H9 (cell line): Measurements from ENCODE around the gene HSD17B12. TPM values are rescaled to one million over a fixed set of nuclear protein-coding genes. Genes with fewer than 3 reads are reported as not detected.

Experiments
- DNase-seq: peaks from one replicate; pipeline ENCODE4 v3.0.0-alpha.2; 2017
- H2AFZ ChIP-seq: one replicate; pipeline ENCODE4 v1.6.1; 2013; ENCODE audit warnings: mild to moderate bottlenecking, low read length, control low read depth, moderate library complexity
- H2AK5ac ChIP-seq: 2 replicates; pipeline ENCODE4 v1.6.1; 2013; ENCODE audit warnings: low read length, control low read depth, mixed read lengths; ENCODE audit not compliant: insufficient read length
- H2BK120ac ChIP-seq: one replicate; pipeline ENCODE4 v1.6.1; 2013; ENCODE audit warnings: low read depth, mild to moderate bottlenecking, low read length, control low read depth, inconsistent platforms; ENCODE audit not compliant: poor library complexity, severe bottlenecking
- H2BK12ac ChIP-seq: 2 replicates; pipeline ENCODE4 v1.6.1; 2013; ENCODE audit warnings: low read length, control low read depth, mixed read lengths, low read depth; ENCODE audit not compliant: insufficient read length
- H2BK15ac ChIP-seq: 2 replicates; pipeline ENCODE4 v1.6.1; 2013; ENCODE audit warnings: low read depth, low read length, control low read depth
- H2BK20ac ChIP-seq: one replicate; pipeline ENCODE4 v1.6.1; 2013; ENCODE audit warnings: low read depth, mild to moderate bottlenecking, low read length, control low read depth, inconsistent platforms; ENCODE audit not compliant: poor library complexity, severe bottlenecking
- H2BK5ac ChIP-seq: 2 replicates; pipeline ENCODE4 v1.6.1; 2013; ENCODE audit warnings: low read length, control low read depth, mixed read lengths; ENCODE audit not compliant: insufficient read length
- H3K14ac ChIP-seq: 2 replicates; pipeline ENCODE4 v1.6.1; 2013; ENCODE audit warnings: low read length, control low read depth; ENCODE audit not compliant: insufficient read depth
- H3K18ac ChIP-seq: 2 replicates; pipeline ENCODE4 v1.6.1; 2013; ENCODE audit warnings: low read depth, mild to moderate bottlenecking, mixed read lengths, low read length, control low read depth; ENCODE audit not compliant: insufficient read length
- H3K23ac ChIP-seq: 2 replicates; pipeline ENCODE4 v1.6.1; 2013; ENCODE audit warnings: low read length, control low read depth, mixed read lengths, low read depth; ENCODE audit not compliant: insufficient read length
- H3K23me2 ChIP-seq: 2 replicates; pipeline ENCODE4 v1.6.1; 2013; ENCODE audit warnings: low read depth, mild to moderate bottlenecking, mixed read lengths, low read length, control low read depth; ENCODE audit not compliant: insufficient read length, poor library complexity, severe bottlenecking
- H3K27ac ChIP-seq: 2 replicates; pipeline ENCODE4 v1.5.1; 2013; ENCODE audit warnings: low read length, control low read depth, mixed read lengths, low read depth; ENCODE audit not compliant: insufficient read length
- H3K27me3 ChIP-seq: 2 replicates; pipeline ENCODE4 v1.6.1; 2013; ENCODE audit warnings: low read length, control low read depth, inconsistent platforms; ENCODE audit not compliant: insufficient read depth
- H3K4ac ChIP-seq: 2 replicates; pipeline ENCODE4 v1.6.1; 2013; ENCODE audit warnings: low read depth, mild to moderate bottlenecking, control low read depth, inconsistent platforms, low read length, moderate library complexity
- H3K4me1 ChIP-seq: 2 replicates; pipeline ENCODE4 v1.6.1; 2013; ENCODE audit warnings: low read length, control low read depth, inconsistent platforms; ENCODE audit not compliant: insufficient read depth
- H3K4me2 ChIP-seq: 2 replicates; pipeline ENCODE4 v1.6.1; 2013; ENCODE audit warnings: low read length, control low read depth, mixed read lengths; ENCODE audit not compliant: insufficient read length, insufficient read depth
- H3K56ac ChIP-seq: 2 replicates; pipeline ENCODE4 v1.6.1; 2013; ENCODE audit warnings: low read depth, mild to moderate bottlenecking, mixed read lengths, low read length, control low read depth; ENCODE audit not compliant: insufficient read length
- H3K79me1 ChIP-seq: 2 replicates; pipeline ENCODE4 v1.6.1; 2013; ENCODE audit warnings: low read depth, mild to moderate bottlenecking, moderate library complexity, low read length, control low read depth, inconsistent platforms; ENCODE audit not compliant: insufficient read depth, poor library complexity, severe bottlenecking
- H3K79me2 ChIP-seq: 2 replicates; pipeline ENCODE4 v1.6.1; 2013; ENCODE audit warnings: low read length, control low read depth, inconsistent platforms; ENCODE audit not compliant: insufficient read depth
- H3K9ac ChIP-seq: 2 replicates; pipeline ENCODE4 v1.6.1; 2013; ENCODE audit warnings: low read length, control low read depth, mixed read lengths; ENCODE audit not compliant: insufficient read length; ENCODE audit errors: extremely low read depth
- H3K9me3 ChIP-seq: one replicate; pipeline ENCODE4 v1.6.1; 2013; ENCODE audit warnings: low read depth, low read length, inconsistent platforms; ENCODE audit not compliant: control insufficient read depth
- H3T11ph ChIP-seq: one replicate; pipeline ENCODE4 v1.6.1; 2013; ENCODE audit warnings: mild to moderate bottlenecking, low read length, control low read depth, inconsistent platforms
- H4K20me1 ChIP-seq: one replicate; pipeline ENCODE4 v1.6.1; 2013; ENCODE audit not compliant: control insufficient read depth, insufficient read length, insufficient read depth
- H4K5ac ChIP-seq: 2 replicates; pipeline ENCODE4 v1.6.1; 2013; ENCODE audit warnings: low read depth, mild to moderate bottlenecking, mixed read lengths, low read length, control low read depth; ENCODE audit not compliant: insufficient read length
- H4K8ac ChIP-seq: replicated peaks from 2 replicates; pipeline ENCODE4 v1.6.1; 2013; ENCODE audit warnings: low read length, control low read depth, mixed read lengths, low read depth; ENCODE audit not compliant: insufficient read length
- H4K91ac ChIP-seq: 2 replicates; pipeline ENCODE4 v1.6.1; 2013; ENCODE audit warnings: low read depth, mild to moderate bottlenecking, moderate library complexity, mixed read lengths, low read length, control low read depth; ENCODE audit not compliant: insufficient read length
- H3K27ac Mint-ChIP-seq, 3 experiments: 2 replicates in 2 of 3; 3 replicates in 1 of 3; pipeline ENCODE4 v1.8.0; 2020 to 2021; ENCODE audit warnings: mixed read lengths in 3 of 3, mild to moderate bottlenecking in 1 of 3, moderate library complexity in 1 of 3
- H3K27me3 Mint-ChIP-seq: 2 replicates; pipeline ENCODE4 v1.8.0; 2021; ENCODE audit warnings: low read depth, mild to moderate bottlenecking, moderate library complexity, mixed read lengths
- H3K36me3 Mint-ChIP-seq, 3 experiments: 2 replicates in 2 of 3; 3 replicates in 1 of 3; pipeline ENCODE4 v1.8.0; 2020 to 2021; ENCODE audit warnings: low read depth in 3 of 3, mixed read lengths in 3 of 3; ENCODE audit not compliant: insufficient read depth in 1 of 3
- H3K4me1 Mint-ChIP-seq, 2 experiments: 2 replicates each; pipeline ENCODE4 v1.8.0; 2020; ENCODE audit warnings: mixed read lengths in 2 of 2
- H3K4me3 Mint-ChIP-seq, 2 experiments: 2 replicates in 1 of 2; 3 replicates in 1 of 2; pipeline ENCODE4 v1.8.0; 2020 to 2021; ENCODE audit warnings: mild to moderate bottlenecking in 2 of 2, mixed read lengths in 2 of 2, moderate library complexity in 1 of 2
- H3K9me3 Mint-ChIP-seq, 2 experiments: 2 replicates in 1 of 2; 3 replicates in 1 of 2; pipeline ENCODE4 v1.8.0; 2020; ENCODE audit warnings: mild to moderate bottlenecking in 2 of 2, mixed read lengths in 2 of 2, moderate library complexity in 1 of 2
- CTCF ChIP-seq: fragments of 200-600 bp; sonication (generic); conservative IDR thresholded peaks from 3 replicates; pipeline ENCODE4 v1.8.0; 2021; ENCODE audit warnings: antibody characterized with exemption, mild to moderate bottlenecking
- WGBS: extraction: QIAGEN DNeasy Blood & Tissue Kit; methylation state at CpG from one replicate; pipeline ENCODE4 v1.1.7; 2013; ENCODE audit warnings: missing lambda C conversion rate, low lambda C conversion rate, mixed read lengths; ENCODE audit not compliant: insufficient read length; ENCODE audit errors: extremely low coverage; 5-methylcytosine and 5-hydroxymethylcytosine counted together
- total RNA-seq: library from RNA; stranded (reverse); gene quantifications from 2 replicates; pipeline ENCODE4 v1.2.1, GENCODE V29; 2021

The HSD17B12 gene
- total RNA-seq, 1 experiment from 2014 or later: 111 TPM

- Histone ChIP-seq H3K79me1 (no peaks in the 10 kb centered on the region), H3K56ac (no peak overlapping the region), H4K20me1 (no peaks in the 10 kb centered on the region), H4K8ac (no peak overlapping the region), H3K23ac (no peak overlapping the region), H2BK120ac (no peak overlapping the region), H4K5ac (no peak overlapping the region), H3K9me3 (no peaks in the 10 kb centered on the region), H2BK15ac (no peak overlapping the region), H2AFZ (no peak overlapping the region), H3K18ac (no peak overlapping the region), H3K4me1 (no peaks in the 10 kb centered on the region), H2BK5ac (no peak overlapping the region), H2BK12ac (no peak overlapping the region), H2AK5ac (no peak overlapping the region), H3K79me2 (no peaks in the 10 kb centered on the region), H3K4ac (no peak overlapping the region), H3T11ph (no peak overlapping the region), H3K4me2 (no peak overlapping the region), H3K9ac (no peak overlapping the region), H3K23me2 (no peaks in the 10 kb centered on the region), H3K27ac (no peak overlapping the region), H3K14ac (no peak overlapping the region), H2BK20ac (no peak overlapping the region), H4K91ac (no peak overlapping the region), H3K27me3 (no peaks in the 10 kb centered on the region)
- peaks cover 13 to 62% (median 59%) of the 10 kb centered on the region in 3 experiments; a peak in 6 of 7 replicates for H3K36me3 Mint-ChIP-seq
- H3K27ac Mint-ChIP-seq: no peak overlapping the region
- H3K4me1 Mint-ChIP-seq: no peaks in the 10 kb centered on the region
- no peaks in the 10 kb centered on the region for H3K27me3 Mint-ChIP-seq
- H3K9me3 Mint-ChIP-seq: no peaks in the 10 kb centered on the region; a peak in 1 of 5 replicates
- TF ChIP-seq CTCF: no peak
- H3K4me3 Mint-ChIP-seq: no peak overlapping the region
- no peak for DNase-seq
- WGBS: no CpG with 5 or more reads among the region's 2 CpGs
Observed at GRCh38 chr11:43894546-43894945, 214.0 kb downstream of the HSD17B12 start.
